ENCODE results near the gene CREB3L2. TPM values are rescaled to one million over a fixed set of nuclear protein-coding genes. Genes with fewer than 3 reads are reported as not detected.

CREB3L2 gene
- polyA plus RNA-seq, 1 of the 3 experiments (the other 2 are of a cell fraction) = 22.9 TPM

- H3K79me2 ChIP-seq (ENCODE audit: insufficient read depth) = no peaks in the 10 kb centered on the region
- H3K27me3 ChIP-seq (ENCODE audit: insufficient read depth) = no peaks in the 10 kb centered on the region
- ChIA-PET CTCF (interaction anchor here (1.0 kb wide), 2 partner anchors 34 to 143 kb away, joined by 3 read pairs; no protein-coding TSS in a partner anchor), POLR2A (no interaction called here)
- H3K9me2 ChIP-seq = no peaks in the 10 kb centered on the region
- H3K4me2 ChIP-seq = no peak overlapping the region
- no peak for TF ChIP-seq TCF12 (IDR thresholded peaks at IDR 0.05)
- TF ChIP-seq EP300 (IDR thresholded peaks at IDR 0.05; ENCODE audit: borderline replicate concordance in 1 of 2, low read depth in 1 of 2, low read length in 1 of 2) = no peak
- TF ChIP-seq PBX3 (IDR thresholded peaks at IDR 0.05) = no peak
- no peak for TF ChIP-seq USF2 (IDR thresholded peaks at IDR 0.05; ENCODE audit: borderline replicate concordance, low read depth, low read length)
- TF ChIP-seq TAF1 (IDR thresholded peaks at IDR 0.05; ENCODE audit: borderline replicate concordance, low read depth, low read length) = no peak
- no peak for TF ChIP-seq MEF2A (IDR thresholded peaks at IDR 0.05; ENCODE audit: borderline replicate concordance, low read depth)
- no peak for TF ChIP-seq RAD21 (IDR thresholded peaks at IDR 0.05; ENCODE audit: low read length)
- no peak for TF ChIP-seq USF1 (IDR thresholded peaks at IDR 0.05; ENCODE audit: borderline replicate concordance, low read depth)
- no peak for TF ChIP-seq IRF3 (IDR thresholded peaks at IDR 0.05; ENCODE audit: low read depth, low read length)
- no peak for TF ChIP-seq JUND (IDR thresholded peaks at IDR 0.05)
- no peak for TF ChIP-seq RFX5 (IDR thresholded peaks at IDR 0.05; ENCODE audit: low read length)
- no peak for TF ChIP-seq POLR2AphosphoS5 (IDR thresholded peaks at IDR 0.05; ENCODE audit: low read depth, low read length)
- no peak for TF ChIP-seq FOXJ3 (CRISPR knock-in tag; IDR thresholded peaks at IDR 0.05)
- no peak for TF ChIP-seq RXRA (IDR thresholded peaks at IDR 0.05; ENCODE audit: borderline replicate concordance, low read depth)
- TF ChIP-seq SIN3A (IDR thresholded peaks at IDR 0.05; ENCODE audit: borderline replicate concordance, low read depth, low read length) = no peak
- TF ChIP-seq FOXM1 (IDR thresholded peaks at IDR 0.05; ENCODE audit: low read depth) = no peak
- TF ChIP-seq CTCF (IDR thresholded peaks at IDR 0.05) = no peak
- peaks cover 55 to 84% of the 10 kb centered on the region in 2 experiments for H3K36me3 ChIP-seq (replicated peaks in 1 of 2; ENCODE audit: control insufficient read depth in 1 of 2, insufficient read depth in 2 of 2, low read length in 1 of 2)
- no peak overlapping the region for H3K27ac ChIP-seq (ENCODE audit: low read depth in 2 of 2, low read length in 1 of 2)
- no peaks in the 10 kb centered on the region for H3K9me3 ChIP-seq
- DNase-seq = no peak
- H3K4me1 ChIP-seq (ENCODE audit: control insufficient read depth in 1 of 2, insufficient read depth in 2 of 2, low read depth in 1 of 2, low read length in 1 of 2) = no peaks in the 10 kb centered on the region; a peak in 1 of 4 replicates
- 89% methylated on average over 1 of the region's 1 CpG for WGBS (ENCODE audit: low lambda C conversion rate)
- no peak overlapping the region for H2AFZ ChIP-seq (ENCODE audit: low read depth)
- peaks cover 14% of the 10 kb centered on the region for H3F3A ChIP-seq (replicated peaks; ENCODE audit: insufficient read depth)
- H4K20me1 ChIP-seq (ENCODE audit: insufficient read depth) = no peaks in the 10 kb centered on the region
- H3K9ac ChIP-seq = no peak overlapping the region
- no peak overlapping the region for H3K4me3 ChIP-seq (ENCODE audit: low read depth in 2 of 2, low read length in 1 of 2)
Measured at GRCh38 chr7:137865764-137866163, 136.1 kb downstream of the CREB3L2 start.

Data from SK-N-SH (cell line).